Common myeloid progenitor, CD34-positive (primary cell): ENCODE measurements around the gene VPS18.

Experiments used
- CTCF ChIA-PET: fragments of 350-600 bp; sonication (Branson Sonifier 250); formaldehyde crosslinking; loops from one replicate; lab custom pipeline; 2021; ENCODE audit warnings: antibody characterized with exemption; lab: Charles Lee
- POLR2A ChIA-PET: fragments of 350-600 bp; sonication (Branson Sonifier 250); formaldehyde crosslinking; loops from one replicate; lab custom pipeline; 2021; ENCODE audit warnings: antibody characterized with exemption; lab: Charles Lee
- DNase-seq, 3 donors: peaks; one replicate each; pipeline versions ENCODE4 v3.0.0 to v3.0.0-alpha.2; 2013
- H3K27ac ChIP-seq, 2 experiments: 1 replicate in 1 of 2; 2 replicates in 1 of 2; pipeline ENCODE4 v1.7.0; 2013; ENCODE audit warnings: inconsistent platforms in 2 of 2, low read length in 2 of 2, mild to moderate bottlenecking in 2 of 2, low read depth in 1 of 2, moderate library complexity in 1 of 2; ENCODE audit not compliant: severe bottlenecking in 2 of 2, insufficient read depth in 1 of 2, poor library complexity in 1 of 2
- H3K27me3 ChIP-seq, 5 experiments: replicated peaks in 2 of 5; 1 replicate in 3 of 5; 2 replicates in 2 of 5; pipeline versions ENCODE4 v1.6.1 to v1.7.0; 2013; ENCODE audit warnings: low read length in 4 of 5, mild to moderate bottlenecking in 2 of 5, moderate library complexity in 2 of 5, inconsistent platforms in 1 of 5; ENCODE audit not compliant: insufficient read depth in 5 of 5, control insufficient read depth in 4 of 5
- H3K36me3 ChIP-seq, 4 experiments: 1 replicate in 2 of 4; 2 replicates in 2 of 4; pipeline versions ENCODE4 v1.6.1 to v1.7.0; 2013; ENCODE audit warnings: low read length in 3 of 4, control low read depth in 1 of 4, mild to moderate bottlenecking in 1 of 4; ENCODE audit not compliant: control insufficient read depth in 4 of 4, insufficient read depth in 4 of 4
- H3K4me1 ChIP-seq, 4 experiments: 1 replicate in 3 of 4; 2 replicates in 1 of 4; pipeline versions ENCODE4 v1.6.1 to v1.7.1; 2013; ENCODE audit warnings: low read length in 3 of 4, mild to moderate bottlenecking in 3 of 4, control low read depth in 1 of 4, inconsistent platforms in 1 of 4, moderate library complexity in 1 of 4; ENCODE audit not compliant: control insufficient read depth in 4 of 4, insufficient read depth in 4 of 4; ENCODE audit errors: control extremely low read depth in 1 of 4
- H3K4me3 ChIP-seq, 7 experiments: 1 replicate in 4 of 7; 2 replicates in 3 of 7; pipeline versions ENCODE4 v1.5.1 to v1.7.0; 2013; ENCODE audit warnings: mild to moderate bottlenecking in 7 of 7, low read length in 6 of 7, moderate library complexity in 6 of 7, inconsistent platforms in 2 of 7, low read depth in 2 of 7, control low read depth in 1 of 7; ENCODE audit not compliant: insufficient read depth in 4 of 7, control insufficient read depth in 1 of 7; ENCODE audit errors: extremely low read depth in 1 of 7
- H3K9me3 ChIP-seq, 5 experiments: 1 replicate in 4 of 5; 2 replicates in 1 of 5; pipeline versions ENCODE4 v1.6.1 to v1.7.1; 2013; ENCODE audit warnings: low read length in 4 of 5, mild to moderate bottlenecking in 2 of 5, inconsistent platforms in 1 of 5, low read depth in 1 of 5, moderate library complexity in 1 of 5; ENCODE audit not compliant: control insufficient read depth in 4 of 5, insufficient read depth in 2 of 5; ENCODE audit errors: control extremely low read depth in 1 of 5
- WGBS: methylation state at CpG from one replicate; pipeline ENCODE4 v1.1.5; 2013; ENCODE audit not compliant: insufficient coverage; 5-methylcytosine and 5-hydroxymethylcytosine counted together

The VPS18 gene

DNA sequence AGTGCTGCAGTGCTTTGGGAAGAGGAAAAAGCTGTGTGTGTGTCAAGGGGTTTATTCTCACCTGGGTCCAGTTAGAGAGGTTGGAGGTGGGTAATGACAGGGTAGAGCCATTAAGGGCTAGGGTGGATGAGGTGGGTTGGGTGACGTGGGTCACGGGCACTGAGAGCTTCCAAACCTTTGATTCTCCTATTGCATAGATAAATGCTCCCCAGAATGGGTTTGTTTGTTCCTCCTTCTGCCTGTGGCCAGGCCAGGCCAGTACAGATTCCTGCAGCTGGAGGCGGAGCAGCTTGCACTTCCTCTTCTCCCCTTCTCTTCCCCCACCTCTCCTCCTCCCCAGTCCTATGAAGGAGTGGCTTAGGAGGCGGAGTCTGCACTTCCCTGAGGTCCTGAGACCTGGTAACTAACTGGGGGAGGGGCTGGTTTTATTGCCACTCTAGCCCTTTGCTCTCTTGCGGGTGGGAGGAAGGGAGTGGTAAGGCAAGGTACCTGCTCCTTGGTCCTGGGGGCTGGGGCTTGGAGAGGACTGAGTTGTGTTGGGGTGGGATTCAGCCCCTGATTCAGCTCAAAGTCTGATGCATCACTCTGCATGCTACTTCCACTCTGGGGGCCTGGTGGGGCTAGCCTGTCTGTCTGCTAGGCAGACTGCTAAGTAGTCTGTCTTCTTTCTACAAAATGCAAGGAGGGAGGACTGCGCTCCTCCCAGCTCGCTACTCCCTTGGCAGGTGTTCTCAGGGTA lies 46.9 kb upstream of the VPS18 start:
- ChIA-PET CTCF (interaction anchor here (0.8 to 7.6 kb wide), 5 partner anchors 10 to 59 kb away, joined by 3 to 78 read pairs (median 4); partner anchors contain the start of gene VPS18), POLR2A (interaction anchor here (1.3 kb wide), 1 partner anchor 19 kb away, joined by 3 read pairs; the partner anchor contains the start of gene PPP1R14D)
- Histone ChIP-seq H3K27ac (peak overlapping the region in 1 of 2 experiments; percentile 50), H3K36me3 (peaks cover 0 to 8% (median 3%) of the 10 kb centered on the region in 4 experiments), H3K4me1 (peaks cover 7 to 48% (median 42%) of the 10 kb centered on the region in 4 experiments), H3K27me3 (peaks cover 0 to 5% (median 0%) of the 10 kb centered on the region in 5 experiments), H3K4me3 (peak overlapping the region in 5 of 7 experiments; percentile 8 to 57 (median 44)), H3K9me3 (no peaks in the 10 kb centered on the region)
- WGBS: 73% methylated on average over 2 of the region's 7 CpGs
- peak; percentile 88 to 95 (median 95) for DNase-seq

DNA sequence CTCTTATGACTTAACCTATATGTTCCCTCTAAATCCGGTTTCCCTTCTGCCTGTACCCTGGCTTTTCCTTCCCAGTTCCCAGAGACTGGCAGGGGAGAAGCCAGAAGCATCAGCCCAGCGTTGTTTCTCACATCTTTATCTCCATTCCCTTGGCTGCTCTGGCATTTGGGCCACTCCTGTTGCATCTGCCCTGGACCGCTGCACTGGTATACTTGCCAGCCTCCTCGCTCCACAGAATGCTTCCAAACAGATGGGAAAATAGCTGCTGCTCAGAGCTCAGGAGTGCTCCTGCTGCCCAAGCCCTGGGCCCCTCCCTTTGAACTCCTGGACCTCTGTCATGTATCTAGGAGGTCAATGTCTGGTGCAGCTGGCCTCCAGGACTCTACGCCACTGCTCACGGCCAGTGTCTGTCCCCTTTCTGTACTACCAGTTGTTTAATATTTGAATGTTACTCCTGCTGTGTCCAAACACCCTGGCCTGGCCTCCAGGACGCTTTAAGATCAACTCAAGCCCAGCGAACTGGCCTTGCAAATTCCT lies 43.6 kb upstream of the VPS18 start:
- ChIA-PET CTCF (interaction anchor here (1.1 to 2.1 kb wide), 3 partner anchors 9 to 56 kb away, joined by 4 to 14 read pairs (median 5); partner anchors contain the start of gene VPS18), POLR2A (no interaction called here)
- WGBS: 100% methylated on average over 7 of the region's 8 CpGs
- Histone ChIP-seq H3K27ac (no peak overlapping the region), H3K4me1 (peaks cover 7 to 27% (median 26%) of the 10 kb centered on the region in 4 experiments), H3K4me3 (no peak overlapping the region), H3K36me3 (peaks cover 3 to 31% (median 14%) of the 10 kb centered on the region in 4 experiments), H3K27me3 (no peaks in the 10 kb centered on the region), H3K9me3 (no peaks in the 10 kb centered on the region)
- no peak for DNase-seq

DNA sequence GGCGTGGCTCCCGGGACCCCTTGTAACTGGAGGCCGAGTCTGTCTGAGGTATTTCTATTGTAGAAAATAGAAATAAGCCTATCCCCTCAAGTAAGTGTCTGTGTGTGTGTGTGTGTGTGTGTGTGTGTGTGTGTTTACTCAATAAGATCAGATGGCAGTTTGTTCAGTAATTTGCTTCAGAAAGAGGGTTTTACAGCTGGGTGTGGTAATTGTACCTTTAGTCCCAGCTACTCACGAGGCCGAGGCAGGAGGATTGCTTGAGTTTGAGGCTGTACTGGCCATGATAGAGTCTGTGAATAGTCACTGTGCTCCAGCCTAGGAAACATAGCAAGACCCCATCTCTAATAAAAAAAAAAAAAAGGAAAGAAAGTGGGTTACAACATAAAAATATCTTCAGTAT lies 41.7 kb upstream of the VPS18 start:
- no peaks in the 10 kb centered on the region for H3K27me3 ChIP-seq

DNA sequence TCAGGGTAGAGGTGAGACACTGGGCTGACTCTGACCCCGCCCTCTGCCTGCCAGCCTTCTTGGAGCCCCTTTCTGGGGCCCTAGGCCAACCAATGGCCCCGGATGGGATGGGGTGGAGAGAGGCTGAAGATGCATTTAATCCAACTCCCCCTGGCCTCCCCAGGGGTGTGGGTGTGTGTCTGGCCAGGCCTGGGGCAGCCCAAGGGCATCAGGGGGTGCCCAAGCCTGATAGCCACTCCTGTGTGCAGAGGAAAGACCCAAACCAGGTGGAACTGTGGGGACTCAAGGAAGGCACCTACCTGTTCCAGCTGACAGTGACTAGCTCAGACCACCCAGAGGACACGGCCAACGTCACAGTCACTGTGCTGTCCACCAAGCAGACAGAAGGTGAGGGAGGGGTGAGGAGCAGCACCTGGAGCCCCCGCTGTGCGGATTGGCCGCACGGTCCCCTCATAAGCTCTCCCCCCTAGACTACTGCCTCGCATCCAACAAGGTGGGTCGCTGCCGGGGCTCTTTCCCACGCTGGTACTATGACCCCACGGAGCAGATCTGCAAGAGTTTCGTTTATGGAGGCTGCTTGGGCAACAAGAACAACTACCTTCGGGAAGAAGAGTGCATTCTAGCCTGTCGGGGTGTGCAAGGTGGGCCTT lies 40.9 kb upstream of the VPS18 start:
- no peak for DNase-seq
- Histone ChIP-seq H3K9me3 (no peaks in the 10 kb centered on the region), H3K27ac (no peak overlapping the region), H3K4me3 (no peak overlapping the region), H3K36me3 (peaks cover 6 to 48% (median 19%) of the 10 kb centered on the region in 4 experiments), H3K27me3 (no peaks in the 10 kb centered on the region), H3K4me1 (peaks cover 0 to 3% (median 0%) of the 10 kb centered on the region in 4 experiments)
- ChIA-PET CTCF (interaction anchor here (12.1 kb wide), 1 partner anchor 47 kb away, joined by 231 read pairs; the partner anchor contains the start of gene VPS18), POLR2A (no interaction called here)
- 92% methylated on average over 12 of the region's 16 CpGs for WGBS

More for the DNA sequence above, 41.7 kb upstream of the VPS18 start:
- DNase-seq: no peak
- WGBS: 90% methylated on average over 3 of the region's 5 CpGs
- ChIA-PET POLR2A (no interaction called here), CTCF (interaction anchor here (1.2 kb wide), 3 partner anchors 8 to 41 kb away, joined by 3 to 4 read pairs (median 3); partner anchors contain the start of genes SPINT1 and VPS18)
- H3K4me1 ChIP-seq: peaks cover 0 to 8% (median 7%) of the 10 kb centered on the region in 4 experiments
- H3K27ac ChIP-seq: no peak overlapping the region
- peaks cover 6 to 48% (median 19%) of the 10 kb centered on the region in 4 experiments for H3K36me3 ChIP-seq
- H3K4me3 ChIP-seq: no peak overlapping the region
- H3K9me3 ChIP-seq: no peaks in the 10 kb centered on the region

DNA sequence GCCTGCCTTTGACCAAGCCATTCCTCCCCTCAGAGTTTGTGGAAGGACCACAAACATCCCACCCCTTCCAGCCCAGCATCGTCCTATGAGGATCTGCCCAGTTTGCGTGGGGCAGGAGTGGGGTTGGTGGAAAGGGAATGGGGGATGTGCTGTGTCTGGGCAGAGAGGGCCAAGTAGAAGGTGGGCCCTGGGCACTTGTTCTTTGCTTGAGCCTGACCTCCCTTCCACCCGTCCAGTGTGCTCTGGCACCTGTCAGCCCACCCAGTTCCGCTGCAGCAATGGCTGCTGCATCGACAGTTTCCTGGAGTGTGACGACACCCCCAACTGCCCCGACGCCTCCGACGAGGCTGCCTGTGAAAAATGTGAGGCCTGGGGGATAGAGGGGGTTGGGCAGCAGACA lies 40.1 kb upstream of the VPS18 start:
- Histone ChIP-seq H3K9me3 (no peaks in the 10 kb centered on the region), H3K36me3 (peaks cover 6 to 48% (median 18%) of the 10 kb centered on the region in 4 experiments), H3K27me3 (no peaks in the 10 kb centered on the region), H3K4me1 (peaks cover 0 to 3% (median under 1%) of the 10 kb centered on the region in 4 experiments), H3K27ac (no peak overlapping the region), H3K4me3 (no peak overlapping the region)
- CTCF ChIA-PET: interaction anchor here (0.6 to 12.1 kb wide), 3 partner anchors 9 to 703 kb away, joined by 3 to 231 read pairs (median 78); partner anchors contain the start of genes SPINT1 and VPS18
- POLR2A ChIA-PET: no interaction called here
- WGBS: 95% methylated on average over 7 of the region's 10 CpGs
- DNase-seq: no peak

DNA sequence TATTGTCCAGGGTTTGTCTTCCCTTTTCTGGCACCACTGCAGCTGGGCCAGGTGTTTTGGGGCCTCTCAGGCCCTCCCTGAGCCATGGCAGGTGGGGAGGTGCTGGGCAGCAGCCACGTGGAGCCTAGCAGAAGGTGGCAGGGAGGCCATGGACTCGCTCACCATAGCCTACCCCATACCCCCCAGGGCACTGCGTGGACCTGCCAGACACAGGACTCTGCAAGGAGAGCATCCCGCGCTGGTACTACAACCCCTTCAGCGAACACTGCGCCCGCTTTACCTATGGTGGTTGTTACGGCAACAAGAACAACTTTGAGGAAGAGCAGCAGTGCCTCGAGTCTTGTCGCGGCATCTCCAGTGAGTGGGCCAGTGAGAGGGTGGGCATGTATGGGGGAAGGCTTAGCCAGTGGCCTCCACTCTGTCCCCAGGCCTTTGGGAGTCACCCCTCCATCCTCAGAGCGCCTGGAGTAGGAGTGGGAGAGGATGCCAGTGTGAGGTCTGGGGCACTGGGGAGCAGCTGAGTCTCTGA lies 38.5 kb upstream of the VPS18 start:
- 69% methylated on average over 4 of the region's 13 CpGs for WGBS
- POLR2A ChIA-PET: no interaction called here
- H3K27ac ChIP-seq: no peak overlapping the region
- DNase-seq: no peak
- CTCF ChIA-PET: interaction anchor here (1.0 to 12.1 kb wide), 4 partner anchors 9 to 45 kb away, joined by 4 to 231 read pairs (median 42); partner anchors contain the start of genes SPINT1 and VPS18
- H3K4me3 ChIP-seq: no peak overlapping the region
- no peaks in the 10 kb centered on the region for H3K27me3 ChIP-seq
- H3K4me1 ChIP-seq: peaks cover 0 to 4% (median 3%) of the 10 kb centered on the region in 4 experiments
- H3K9me3 ChIP-seq: no peaks in the 10 kb centered on the region
- H3K36me3 ChIP-seq: peaks cover 6 to 43% (median 16%) of the 10 kb centered on the region in 4 experiments
